Choroid plexus epithelial cell (primary cell): Measurements from ENCODE around the gene DHTKD1.
"Not testable (repeated sequence)": the region's sequence is repeated elsewhere in the genome, so short reads cannot be mapped to it uniquely, and the experiment has no call there.

Source experiments
- DNase-seq: peaks from one replicate; pipeline ENCODE4 v3.0.0-alpha.2; 2010; ENCODE audit warnings: low read depth
- H3K4me3 ChIP-seq: 2 replicates; pipeline ENCODE4 v1.5.1; 2011; ENCODE audit warnings: low read depth, mild to moderate bottlenecking, control low read depth, low read length, moderate library complexity
- TF ChIP-seq, protein P1 (sequence below): conservative IDR thresholded peaks from 2 replicates; pipeline ENCODE4 v1.5.1; 2011; ENCODE audit warnings: low read depth, mild to moderate bottlenecking, control low read depth, inconsistent platforms, low read length, moderate library complexity

The DHTKD1 gene

DNA sequence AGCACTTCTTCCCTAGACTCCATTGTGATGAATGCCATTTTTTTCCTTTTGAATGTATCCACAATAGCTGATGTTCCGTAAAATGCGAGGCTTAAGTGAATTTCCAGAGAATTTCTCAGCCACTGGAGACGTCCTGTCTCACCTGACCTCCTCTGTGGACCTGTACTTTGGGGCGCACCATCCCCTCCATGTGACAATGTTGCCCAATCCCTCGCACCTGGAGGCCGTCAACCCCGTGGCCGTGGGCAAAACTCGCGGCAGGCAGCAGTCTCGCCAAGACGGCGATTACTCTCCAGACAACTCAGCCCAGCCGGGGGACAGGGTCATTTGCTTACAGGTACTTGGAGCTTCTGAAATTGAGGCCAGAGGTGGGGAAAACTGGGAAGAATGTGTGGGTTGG, 20.2 kb downstream of the DHTKD1 start:
- TF ChIP-seq, protein P1, sequence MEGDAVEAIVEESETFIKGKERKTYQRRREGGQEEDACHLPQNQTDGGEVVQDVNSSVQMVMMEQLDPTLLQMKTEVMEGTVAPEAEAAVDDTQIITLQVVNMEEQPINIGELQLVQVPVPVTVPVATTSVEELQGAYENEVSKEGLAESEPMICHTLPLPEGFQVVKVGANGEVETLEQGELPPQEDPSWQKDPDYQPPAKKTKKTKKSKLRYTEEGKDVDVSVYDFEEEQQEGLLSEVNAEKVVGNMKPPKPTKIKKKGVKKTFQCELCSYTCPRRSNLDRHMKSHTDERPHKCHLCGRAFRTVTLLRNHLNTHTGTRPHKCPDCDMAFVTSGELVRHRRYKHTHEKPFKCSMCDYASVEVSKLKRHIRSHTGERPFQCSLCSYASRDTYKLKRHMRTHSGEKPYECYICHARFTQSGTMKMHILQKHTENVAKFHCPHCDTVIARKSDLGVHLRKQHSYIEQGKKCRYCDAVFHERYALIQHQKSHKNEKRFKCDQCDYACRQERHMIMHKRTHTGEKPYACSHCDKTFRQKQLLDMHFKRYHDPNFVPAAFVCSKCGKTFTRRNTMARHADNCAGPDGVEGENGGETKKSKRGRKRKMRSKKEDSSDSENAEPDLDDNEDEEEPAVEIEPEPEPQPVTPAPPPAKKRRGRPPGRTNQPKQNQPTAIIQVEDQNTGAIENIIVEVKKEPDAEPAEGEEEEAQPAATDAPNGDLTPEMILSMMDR: no peak
- no peak for DNase-seq
- no peak overlapping the region for H3K4me3 ChIP-seq

GRCh38 chr10:12091421-12091820, 22.7 kb downstream of the DHTKD1 start:
- H3K4me3 ChIP-seq: no peak overlapping the region
- TF ChIP-seq, protein P1: no peak
- no peak for DNase-seq

- DNase-seq, H3K4me3 ChIP-seq: not testable (repeated sequence)
These were observed 28.6 kb downstream of the DHTKD1 start for GRCh38 chr10:12097361-12097760.

- no peak overlapping the region for H3K4me3 ChIP-seq
- TF ChIP-seq, protein P1: no peak
- DNase-seq: peak; percentile 56
These were observed 29.0 kb downstream of the DHTKD1 start for GRCh38 chr10:12097791-12098190.

GRCh38 chr10:12098966-12099365, 30.2 kb downstream of the DHTKD1 start:
- TF ChIP-seq, protein P1: no peak
- no peak overlapping the region for H3K4me3 ChIP-seq
- no peak for DNase-seq

DNA sequence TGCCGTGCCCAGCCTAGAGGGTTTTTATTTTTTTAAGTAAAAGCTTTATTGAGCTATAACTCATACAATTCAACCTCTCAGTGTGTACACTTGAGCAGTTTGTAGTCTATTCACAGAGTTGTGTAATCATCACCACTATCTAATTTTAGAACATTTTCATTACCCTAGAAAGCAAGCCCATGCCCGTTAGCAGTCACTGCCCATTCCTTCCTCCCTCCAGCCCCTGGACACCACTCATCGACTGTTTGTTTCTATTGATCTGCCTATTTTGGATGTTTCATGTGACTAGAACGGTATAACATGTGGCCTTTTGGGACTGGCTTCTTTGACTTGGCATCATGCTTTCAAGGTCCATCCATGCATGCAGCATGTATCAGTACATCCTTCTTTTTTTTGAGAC, 35.0 kb downstream of the DHTKD1 start:
- no peak for DNase-seq
- no peak overlapping the region for H3K4me3 ChIP-seq
- TF ChIP-seq, protein P1: no peak

DNA sequence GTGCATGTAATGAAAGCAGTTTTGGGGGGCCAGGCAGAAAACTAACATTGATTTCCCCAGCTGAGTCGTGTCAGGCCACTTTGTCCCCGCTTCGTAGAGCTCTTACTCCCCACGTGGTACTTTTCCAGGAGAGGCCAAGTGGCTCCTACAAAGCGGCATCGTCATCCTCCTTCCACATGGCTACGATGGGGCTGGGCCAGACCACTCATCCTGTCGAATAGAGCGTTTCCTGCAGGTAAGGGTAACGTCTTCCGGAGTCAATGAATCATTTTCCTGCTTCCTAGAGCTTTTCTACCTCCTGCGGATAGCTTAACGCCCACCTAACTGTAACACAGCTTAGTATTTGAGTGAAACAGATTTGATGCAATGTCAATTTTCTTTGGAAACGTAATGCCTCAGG, 39.0 kb downstream of the DHTKD1 start:
- no peak overlapping the region for H3K4me3 ChIP-seq
- TF ChIP-seq, protein P1: no peak
- no peak for DNase-seq

GRCh38 chr10:12109286-12109685, 40.5 kb downstream of the DHTKD1 start:
- H3K4me3 ChIP-seq: no peak overlapping the region
- TF ChIP-seq, protein P1: no peak
- no peak for DNase-seq
